HepG2 (cell line): ENCODE measurements around the gene GPT2. TPM values are rescaled to one million over a fixed set of nuclear protein-coding genes. Genes with fewer than 3 reads are reported as not detected.

ENCODE experiments used
- AFF4 ChIP-seq: sonication (generic); formaldehyde crosslinking; IDR thresholded peaks from 2 replicates; pipeline ENCODE4 v1.4.0; 2020; ENCODE audit warnings: missing genetic modification reagents
- AKNA ChIP-seq: sonication (generic); formaldehyde crosslinking; IDR thresholded peaks from 2 replicates; pipeline ENCODE4 v1.4.0; 2020; ENCODE audit warnings: missing genetic modification reagents, borderline replicate concordance
- CTCF ChIP-seq: sonication (generic); formaldehyde crosslinking; IDR thresholded peaks from 2 replicates; pipeline ENCODE4 v1.5.0; 2020; ENCODE audit warnings: mild to moderate bottlenecking, missing genetic modification reagents, moderate library complexity
- FOSL2 ChIP-seq: sonication (generic); formaldehyde crosslinking; IDR thresholded peaks from 2 replicates; pipeline ENCODE4 v1.4.0; 2020; ENCODE audit warnings: missing genetic modification reagents
- GATA4 ChIP-seq: sonication (generic); IDR thresholded peaks from 2 replicates; pipeline ENCODE4 v1.6.1; 2016; ENCODE audit warnings: antibody characterized with exemption, low read depth, borderline replicate concordance
- ISL2 ChIP-seq: sonication (generic); formaldehyde crosslinking; IDR thresholded peaks from 2 replicates; pipeline ENCODE4 v1.5.0; 2020; ENCODE audit warnings: missing genetic modification reagents
- NFRKB ChIP-seq: fragments of 450-650 bp; IDR thresholded peaks from 2 replicates; pipeline ENCODE4 v1.6.1; 2017
- PHF20 ChIP-seq: sonication (generic); formaldehyde crosslinking; IDR thresholded peaks from 2 replicates; pipeline ENCODE4 v1.5.0; 2020; ENCODE audit warnings: mild to moderate bottlenecking, missing genetic modification reagents
- SALL1 ChIP-seq: sonication (generic); formaldehyde crosslinking; IDR thresholded peaks from 2 replicates; pipeline ENCODE4 v1.8.0; 2022; ENCODE audit warnings: mild to moderate bottlenecking, missing genetic modification reagents
- TGIF2 ChIP-seq: IDR thresholded peaks from 2 replicates; pipeline ENCODE4 v1.6.1; 2016; ENCODE audit warnings: control low read depth, missing compliant biosample characterization
- ZBTB37 ChIP-seq: sonication (generic); formaldehyde crosslinking; IDR thresholded peaks from 2 replicates; pipeline ENCODE4 v1.4.0; 2020; ENCODE audit warnings: mild to moderate bottlenecking, missing genetic modification reagents
- ZNF513 ChIP-seq: sonication (generic); formaldehyde crosslinking; conservative IDR thresholded peaks from 2 replicates; pipeline ENCODE4 v1.5.0; 2020; ENCODE audit warnings: missing genetic modification reagents
- ZNF775 ChIP-seq: sonication (generic); formaldehyde crosslinking; IDR thresholded peaks from 2 replicates; pipeline ENCODE4 v1.4.0; 2020; ENCODE audit warnings: missing genetic modification reagents, mild to moderate bottlenecking, moderate library complexity, borderline replicate concordance
- polyA plus RNA-seq, 8 experiments: library from polyadenylated mRNA; depleted of rRNA in 3 of 8; stranded (reverse) in 7 of 8; unstranded in 1 of 8; fragments of >200 nt; fragmentation: Illumina TruSeq in 4 of 8; extraction: Trizol in 4 of 8; gene quantifications; 2 replicates each; pipeline versions ENCODE4 v1.2.1 to v1.2.3, GENCODE V29; 2011 to 2016; ENCODE audit warnings: low read depth in 4 of 8, missing spikeins in 1 of 8, mixed read lengths in 1 of 8; ENCODE audit not compliant: insufficient read depth in 1 of 8
- total RNA-seq, 5 experiments: library from RNA; depleted of rRNA; stranded (reverse); fragments of >200 nt; fragmentation: Illumina TruSeq; extraction: Trizol; gene quantifications; 2 replicates each; pipeline ENCODE4 v1.2.3, GENCODE V29; 2016; ENCODE audit warnings: low read depth in 1 of 5

Gene GPT2
- total and polyA plus RNA-seq, 2 of the 13 experiments (the other 11 are each of a cell fraction or from before 2014, with no cell fraction given): 138 to 267 TPM

- peak; percentile 81; the same call in 1 of the 2 replicates for TF ChIP-seq AKNA (CRISPR knock-in tag)
- peak; percentile 13; the same call in 1 of the 2 replicates for TF ChIP-seq TGIF2 (CRISPR knock-in tag)
- no peak for TF ChIP-seq ZNF775 (CRISPR knock-in tag)
- TF ChIP-seq ZBTB37 (CRISPR knock-in tag): peak; percentile 47; the same call in 1 of the 2 replicates
- TF ChIP-seq FOSL2 (CRISPR knock-in tag): peak; percentile 16; the same call in 1 of the 2 replicates
- TF ChIP-seq CTCF: peak; percentile 38
- 0 out of 2 replicates have a peak, but pooled peaks have one; percentile 87 for TF ChIP-seq AFF4
- 0 out of 2 replicates have a peak, but pooled peaks have one; percentile 14 for TF ChIP-seq ZNF513 (CRISPR knock-in tag)
- TF ChIP-seq SALL1 (CRISPR knock-in tag): no peak
- peak; percentile 59; the same call in 1 of the 2 replicates for TF ChIP-seq ISL2 (CRISPR knock-in tag)
- TF ChIP-seq PHF20 (CRISPR knock-in tag): 0 out of 2 replicates have a peak, but pooled peaks have one; percentile 39
- no peak for TF ChIP-seq NFRKB
- TF ChIP-seq GATA4: 0 out of 2 replicates have a peak, but pooled peaks have one; percentile 5
Measured at GRCh38 chr16:46883353-46883689, 841 bp upstream of the GPT2 start (continued).
